Breast epithelium (tissue), 3 donors: ENCODE measurements around the gene CARD14.

Experiments used
- POLR2A ChIP-seq: fragments of 450-650 bp; IDR thresholded peaks from one replicate; pipeline ENCODE4 v1.6.1; 2016; ENCODE audit warnings: antibody characterized with exemption, mild to moderate bottlenecking, moderate library complexity
- TF ChIP-seq, protein P1 (sequence below), 3 donors: fragments of 450-650 bp; IDR thresholded peaks; one replicate each; pipeline ENCODE4 v1.5.1; 2016 to 2017; ENCODE audit warnings: antibody characterized with exemption in 3 of 3, mild to moderate bottlenecking in 3 of 3, moderate library complexity in 3 of 3

- TF ChIP-seq, protein P1, sequence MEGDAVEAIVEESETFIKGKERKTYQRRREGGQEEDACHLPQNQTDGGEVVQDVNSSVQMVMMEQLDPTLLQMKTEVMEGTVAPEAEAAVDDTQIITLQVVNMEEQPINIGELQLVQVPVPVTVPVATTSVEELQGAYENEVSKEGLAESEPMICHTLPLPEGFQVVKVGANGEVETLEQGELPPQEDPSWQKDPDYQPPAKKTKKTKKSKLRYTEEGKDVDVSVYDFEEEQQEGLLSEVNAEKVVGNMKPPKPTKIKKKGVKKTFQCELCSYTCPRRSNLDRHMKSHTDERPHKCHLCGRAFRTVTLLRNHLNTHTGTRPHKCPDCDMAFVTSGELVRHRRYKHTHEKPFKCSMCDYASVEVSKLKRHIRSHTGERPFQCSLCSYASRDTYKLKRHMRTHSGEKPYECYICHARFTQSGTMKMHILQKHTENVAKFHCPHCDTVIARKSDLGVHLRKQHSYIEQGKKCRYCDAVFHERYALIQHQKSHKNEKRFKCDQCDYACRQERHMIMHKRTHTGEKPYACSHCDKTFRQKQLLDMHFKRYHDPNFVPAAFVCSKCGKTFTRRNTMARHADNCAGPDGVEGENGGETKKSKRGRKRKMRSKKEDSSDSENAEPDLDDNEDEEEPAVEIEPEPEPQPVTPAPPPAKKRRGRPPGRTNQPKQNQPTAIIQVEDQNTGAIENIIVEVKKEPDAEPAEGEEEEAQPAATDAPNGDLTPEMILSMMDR (IDR thresholded peaks at IDR 0.05): no peak
- no peak for TF ChIP-seq POLR2A
Observed at GRCh38 chr17:80154166-80154565, 15.7 kb upstream of the CARD14 start.
